HepG2 (cell line): ENCODE results near the gene HMGN4. TPM values are rescaled to one million over a fixed set of nuclear protein-coding genes. Genes with fewer than 3 reads are reported as not detected.
A peak's percentile ranks its signal among the peaks of the same experiment; 100 is the strongest.

Source experiments
- ARID2 ChIP-seq: sonication (generic); formaldehyde crosslinking; IDR thresholded peaks from 2 replicates; pipeline ENCODE4 v1.8.1; 2022; ENCODE audit warnings: mild to moderate bottlenecking, missing genetic modification reagents, borderline replicate concordance
- ARNT ChIP-seq: fragments of 450-650 bp; IDR thresholded peaks from 2 replicates; pipeline ENCODE4 v1.6.1; 2017
- HOXA3 ChIP-seq: sonication (generic); formaldehyde crosslinking; IDR thresholded peaks from 2 replicates; pipeline ENCODE4 v1.5.0; 2020; ENCODE audit warnings: missing genetic modification reagents
- SRSF9 ChIP-seq: fragments of 200-400 bp; formaldehyde crosslinking; IDR thresholded peaks from 2 replicates; pipeline ENCODE4 v1.6.1; 2018; ENCODE audit warnings: borderline replicate concordance, mild to moderate bottlenecking, low read depth, low read length; ENCODE audit not compliant: insufficient read depth, poor library complexity, severe bottlenecking
- YEATS2 ChIP-seq: sonication (generic); formaldehyde crosslinking; IDR thresholded peaks from 2 replicates; pipeline ENCODE4 v1.4.0; 2020; ENCODE audit warnings: missing genetic modification reagents, borderline replicate concordance
- ZNF234 ChIP-seq: sonication (generic); formaldehyde crosslinking; conservative IDR thresholded peaks from 2 replicates; pipeline ENCODE4 v1.5.1; 2020; ENCODE audit warnings: mild to moderate bottlenecking, missing genetic modification reagents
- ZNF460 ChIP-seq: sonication (generic); formaldehyde crosslinking; IDR thresholded peaks from 2 replicates; pipeline ENCODE4 v1.5.1; 2020; ENCODE audit warnings: missing genetic modification reagents, mild to moderate bottlenecking, borderline replicate concordance
- polyA plus RNA-seq, 8 experiments: library from polyadenylated mRNA; depleted of rRNA in 3 of 8; stranded (reverse) in 7 of 8; unstranded in 1 of 8; fragments of >200 nt; fragmentation: Illumina TruSeq in 4 of 8; extraction: Trizol in 4 of 8; gene quantifications; 2 replicates each; pipeline versions ENCODE4 v1.2.1 to v1.2.3, GENCODE V29; 2011 to 2016; ENCODE audit warnings: low read depth in 4 of 8, missing spikeins in 1 of 8, mixed read lengths in 1 of 8; ENCODE audit not compliant: insufficient read depth in 1 of 8
- total RNA-seq, 5 experiments: library from RNA; depleted of rRNA; stranded (reverse); fragments of >200 nt; fragmentation: Illumina TruSeq; extraction: Trizol; gene quantifications; 2 replicates each; pipeline ENCODE4 v1.2.3, GENCODE V29; 2016; ENCODE audit warnings: low read depth in 1 of 5
- TF ChIP-seq, protein P1 (sequence below): IDR thresholded peaks from 2 replicates; pipeline ENCODE4 v1.6.1; 2016; ENCODE audit warnings: low read depth, missing genetic modification reagents, missing compliant biosample characterization
- TF ChIP-seq, protein P2 (sequence below): sonication (generic); formaldehyde crosslinking; IDR thresholded peaks from 2 replicates; pipeline ENCODE4 v1.5.0; 2020; ENCODE audit warnings: mild to moderate bottlenecking, missing genetic modification reagents, borderline replicate concordance
- TF ChIP-seq, protein P3 (sequence below): sonication (generic); formaldehyde crosslinking; IDR thresholded peaks from 2 replicates; pipeline ENCODE4 v1.4.0; 2020; ENCODE audit warnings: missing genetic modification reagents, low read depth, mild to moderate bottlenecking, borderline replicate concordance
- TF ChIP-seq, protein P4 (sequence below): sonication (generic); formaldehyde crosslinking; IDR thresholded peaks from 2 replicates; pipeline ENCODE4 v1.4.0; 2020; ENCODE audit warnings: mild to moderate bottlenecking, low read depth, missing genetic modification reagents

Gene HMGN4
- total and polyA plus RNA-seq, 2 of the 13 experiments (the other 11 are each of a cell fraction or from before 2014, with no cell fraction given), result 39.9 to 52.1 TPM

DNA sequence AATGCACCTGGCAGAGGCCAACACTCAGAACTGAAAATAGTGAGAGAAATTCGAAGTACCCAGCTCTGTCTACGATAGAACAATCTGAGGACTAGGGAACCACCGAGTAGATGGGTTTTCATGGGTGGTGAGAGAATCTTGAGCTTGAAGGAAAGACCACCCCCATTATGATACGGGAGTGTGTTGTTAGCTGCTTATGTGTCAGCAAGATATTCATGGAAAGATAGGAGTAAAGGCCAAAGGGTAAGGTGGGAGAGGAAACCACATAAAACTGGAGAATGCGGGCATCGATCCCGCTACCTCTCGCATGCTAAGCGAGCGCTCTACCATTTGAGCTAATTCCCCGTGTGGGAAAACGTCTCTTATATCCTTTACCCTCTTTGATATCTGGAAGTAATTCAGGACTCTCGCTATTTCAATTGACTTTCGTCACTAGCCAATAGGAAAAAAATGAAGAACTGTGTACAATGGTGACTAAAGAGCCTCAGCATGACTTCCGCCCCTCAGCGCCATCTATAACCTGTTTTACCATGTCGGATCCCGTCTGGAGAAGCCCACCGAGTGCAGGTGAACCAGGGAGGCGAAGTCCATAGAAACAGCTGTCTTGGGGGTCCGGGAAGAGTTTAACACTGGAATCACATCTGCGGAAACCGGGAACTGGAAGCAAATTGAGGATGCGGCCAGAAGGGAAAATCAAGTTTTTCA is 33.6 kb downstream of the HMGN4 start (continued):
- TF ChIP-seq, protein P1, sequence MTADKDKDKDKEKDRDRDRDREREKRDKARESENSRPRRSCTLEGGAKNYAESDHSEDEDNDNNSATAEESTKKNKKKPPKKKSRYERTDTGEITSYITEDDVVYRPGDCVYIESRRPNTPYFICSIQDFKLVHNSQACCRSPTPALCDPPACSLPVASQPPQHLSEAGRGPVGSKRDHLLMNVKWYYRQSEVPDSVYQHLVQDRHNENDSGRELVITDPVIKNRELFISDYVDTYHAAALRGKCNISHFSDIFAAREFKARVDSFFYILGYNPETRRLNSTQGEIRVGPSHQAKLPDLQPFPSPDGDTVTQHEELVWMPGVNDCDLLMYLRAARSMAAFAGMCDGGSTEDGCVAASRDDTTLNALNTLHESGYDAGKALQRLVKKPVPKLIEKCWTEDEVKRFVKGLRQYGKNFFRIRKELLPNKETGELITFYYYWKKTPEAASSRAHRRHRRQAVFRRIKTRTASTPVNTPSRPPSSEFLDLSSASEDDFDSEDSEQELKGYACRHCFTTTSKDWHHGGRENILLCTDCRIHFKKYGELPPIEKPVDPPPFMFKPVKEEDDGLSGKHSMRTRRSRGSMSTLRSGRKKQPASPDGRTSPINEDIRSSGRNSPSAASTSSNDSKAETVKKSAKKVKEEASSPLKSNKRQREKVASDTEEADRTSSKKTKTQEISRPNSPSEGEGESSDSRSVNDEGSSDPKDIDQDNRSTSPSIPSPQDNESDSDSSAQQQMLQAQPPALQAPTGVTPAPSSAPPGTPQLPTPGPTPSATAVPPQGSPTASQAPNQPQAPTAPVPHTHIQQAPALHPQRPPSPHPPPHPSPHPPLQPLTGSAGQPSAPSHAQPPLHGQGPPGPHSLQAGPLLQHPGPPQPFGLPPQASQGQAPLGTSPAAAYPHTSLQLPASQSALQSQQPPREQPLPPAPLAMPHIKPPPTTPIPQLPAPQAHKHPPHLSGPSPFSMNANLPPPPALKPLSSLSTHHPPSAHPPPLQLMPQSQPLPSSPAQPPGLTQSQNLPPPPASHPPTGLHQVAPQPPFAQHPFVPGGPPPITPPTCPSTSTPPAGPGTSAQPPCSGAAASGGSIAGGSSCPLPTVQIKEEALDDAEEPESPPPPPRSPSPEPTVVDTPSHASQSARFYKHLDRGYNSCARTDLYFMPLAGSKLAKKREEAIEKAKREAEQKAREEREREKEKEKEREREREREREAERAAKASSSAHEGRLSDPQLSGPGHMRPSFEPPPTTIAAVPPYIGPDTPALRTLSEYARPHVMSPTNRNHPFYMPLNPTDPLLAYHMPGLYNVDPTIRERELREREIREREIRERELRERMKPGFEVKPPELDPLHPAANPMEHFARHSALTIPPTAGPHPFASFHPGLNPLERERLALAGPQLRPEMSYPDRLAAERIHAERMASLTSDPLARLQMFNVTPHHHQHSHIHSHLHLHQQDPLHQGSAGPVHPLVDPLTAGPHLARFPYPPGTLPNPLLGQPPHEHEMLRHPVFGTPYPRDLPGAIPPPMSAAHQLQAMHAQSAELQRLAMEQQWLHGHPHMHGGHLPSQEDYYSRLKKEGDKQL (CRISPR knock-in tag), result peak; percentile 41; the same call in 1 of the 2 replicates
- TF ChIP-seq SRSF9 (no peak), ZNF234 (CRISPR knock-in tag) (no peak), HOXA3 (CRISPR knock-in tag) (peak; percentile 72), YEATS2 (CRISPR knock-in tag) (peak; percentile 38; the same call in 1 of the 2 replicates), ARID2 (CRISPR knock-in tag) (no peak), ARNT (no peak), ZNF460 (no peak)
- TF ChIP-seq, protein P2, sequence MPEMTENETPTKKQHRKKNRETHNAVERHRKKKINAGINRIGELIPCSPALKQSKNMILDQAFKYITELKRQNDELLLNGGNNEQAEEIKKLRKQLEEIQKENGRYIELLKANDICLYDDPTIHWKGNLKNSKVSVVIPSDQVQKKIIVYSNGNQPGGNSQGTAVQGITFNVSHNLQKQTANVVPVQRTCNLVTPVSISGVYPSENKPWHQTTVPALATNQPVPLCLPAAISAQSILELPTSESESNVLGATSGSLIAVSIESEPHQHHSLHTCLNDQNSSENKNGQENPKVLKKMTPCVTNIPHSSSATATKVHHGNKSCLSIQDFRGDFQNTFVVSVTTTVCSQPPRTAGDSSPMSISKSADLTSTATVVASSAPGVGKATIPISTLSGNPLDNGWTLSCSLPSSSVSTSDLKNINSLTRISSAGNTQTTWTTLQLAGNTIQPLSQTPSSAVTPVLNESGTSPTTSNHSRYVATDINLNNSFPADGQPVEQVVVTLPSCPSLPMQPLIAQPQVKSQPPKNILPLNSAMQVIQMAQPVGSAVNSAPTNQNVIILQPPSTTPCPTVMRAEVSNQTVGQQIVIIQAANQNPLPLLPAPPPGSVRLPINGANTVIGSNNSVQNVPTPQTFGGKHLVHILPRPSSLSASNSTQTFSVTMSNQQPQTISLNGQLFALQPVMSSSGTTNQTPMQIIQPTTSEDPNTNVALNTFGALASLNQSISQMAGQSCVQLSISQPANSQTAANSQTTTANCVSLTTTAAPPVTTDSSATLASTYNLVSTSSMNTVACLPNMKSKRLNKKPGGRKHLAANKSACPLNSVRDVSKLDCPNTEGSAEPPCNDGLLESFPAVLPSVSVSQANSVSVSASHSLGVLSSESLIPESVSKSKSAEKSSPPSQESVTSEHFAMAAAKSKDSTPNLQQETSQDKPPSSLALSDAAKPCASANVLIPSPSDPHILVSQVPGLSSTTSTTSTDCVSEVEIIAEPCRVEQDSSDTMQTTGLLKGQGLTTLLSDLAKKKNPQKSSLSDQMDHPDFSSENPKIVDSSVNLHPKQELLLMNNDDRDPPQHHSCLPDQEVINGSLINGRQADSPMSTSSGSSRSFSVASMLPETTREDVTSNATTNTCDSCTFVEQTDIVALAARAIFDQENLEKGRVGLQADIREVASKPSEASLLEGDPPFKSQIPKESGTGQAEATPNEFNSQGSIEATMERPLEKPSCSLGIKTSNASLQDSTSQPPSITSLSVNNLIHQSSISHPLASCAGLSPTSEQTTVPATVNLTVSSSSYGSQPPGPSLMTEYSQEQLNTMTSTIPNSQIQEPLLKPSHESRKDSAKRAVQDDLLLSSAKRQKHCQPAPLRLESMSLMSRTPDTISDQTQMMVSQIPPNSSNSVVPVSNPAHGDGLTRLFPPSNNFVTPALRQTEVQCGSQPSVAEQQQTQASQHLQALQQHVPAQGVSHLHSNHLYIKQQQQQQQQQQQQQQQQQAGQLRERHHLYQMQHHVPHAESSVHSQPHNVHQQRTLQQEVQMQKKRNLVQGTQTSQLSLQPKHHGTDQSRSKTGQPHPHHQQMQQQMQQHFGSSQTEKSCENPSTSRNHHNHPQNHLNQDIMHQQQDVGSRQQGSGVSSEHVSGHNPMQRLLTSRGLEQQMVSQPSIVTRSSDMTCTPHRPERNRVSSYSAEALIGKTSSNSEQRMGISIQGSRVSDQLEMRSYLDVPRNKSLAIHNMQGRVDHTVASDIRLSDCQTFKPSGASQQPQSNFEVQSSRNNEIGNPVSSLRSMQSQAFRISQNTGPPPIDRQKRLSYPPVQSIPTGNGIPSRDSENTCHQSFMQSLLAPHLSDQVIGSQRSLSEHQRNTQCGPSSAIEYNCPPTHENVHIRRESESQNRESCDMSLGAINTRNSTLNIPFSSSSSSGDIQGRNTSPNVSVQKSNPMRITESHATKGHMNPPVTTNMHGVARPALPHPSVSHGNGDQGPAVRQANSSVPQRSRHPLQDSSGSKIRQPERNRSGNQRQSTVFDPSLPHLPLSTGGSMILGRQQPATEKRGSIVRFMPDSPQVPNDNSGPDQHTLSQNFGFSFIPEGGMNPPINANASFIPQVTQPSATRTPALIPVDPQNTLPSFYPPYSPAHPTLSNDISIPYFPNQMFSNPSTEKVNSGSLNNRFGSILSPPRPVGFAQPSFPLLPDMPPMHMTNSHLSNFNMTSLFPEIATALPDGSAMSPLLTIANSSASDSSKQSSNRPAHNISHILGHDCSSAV, result no peak
- TF ChIP-seq, protein P3, sequence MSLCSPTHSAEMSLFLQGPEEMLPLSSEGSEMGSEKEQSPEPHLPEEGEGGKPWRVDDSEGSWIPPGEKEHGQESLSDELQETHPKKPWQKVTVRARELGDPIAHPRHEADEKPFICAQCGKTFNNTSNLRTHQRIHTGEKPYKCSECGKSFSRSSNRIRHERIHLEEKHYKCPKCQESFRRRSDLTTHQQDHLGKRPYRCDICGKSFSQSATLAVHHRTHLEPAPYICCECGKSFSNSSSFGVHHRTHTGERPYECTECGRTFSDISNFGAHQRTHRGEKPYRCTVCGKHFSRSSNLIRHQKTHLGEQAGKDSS (CRISPR knock-in tag), result no peak
- TF ChIP-seq, protein P4, sequence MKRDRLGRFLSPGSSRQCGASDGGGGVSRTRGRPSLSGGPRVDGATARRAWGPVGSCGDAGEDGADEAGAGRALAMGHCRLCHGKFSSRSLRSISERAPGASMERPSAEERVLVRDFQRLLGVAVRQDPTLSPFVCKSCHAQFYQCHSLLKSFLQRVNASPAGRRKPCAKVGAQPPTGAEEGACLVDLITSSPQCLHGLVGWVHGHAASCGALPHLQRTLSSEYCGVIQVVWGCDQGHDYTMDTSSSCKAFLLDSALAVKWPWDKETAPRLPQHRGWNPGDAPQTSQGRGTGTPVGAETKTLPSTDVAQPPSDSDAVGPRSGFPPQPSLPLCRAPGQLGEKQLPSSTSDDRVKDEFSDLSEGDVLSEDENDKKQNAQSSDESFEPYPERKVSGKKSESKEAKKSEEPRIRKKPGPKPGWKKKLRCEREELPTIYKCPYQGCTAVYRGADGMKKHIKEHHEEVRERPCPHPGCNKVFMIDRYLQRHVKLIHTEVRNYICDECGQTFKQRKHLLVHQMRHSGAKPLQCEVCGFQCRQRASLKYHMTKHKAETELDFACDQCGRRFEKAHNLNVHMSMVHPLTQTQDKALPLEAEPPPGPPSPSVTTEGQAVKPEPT (CRISPR knock-in tag), result no peak
